ENCODE measurements around the gene MYOD1.

- no peak for TF ChIP-seq POLR2A (IDR thresholded peaks at IDR 0.05)
- no peak for TF ChIP-seq CTCF (IDR thresholded peaks at IDR 0.05)
Observed at GRCh38 chr11:17770917-17771316, 51.5 kb downstream of the MYOD1 start.

Data from adrenal gland (tissue), 5 donors.